K562 (cell line): ENCODE results near the gene RPS27. TPM values are rescaled to one million over a fixed set of nuclear protein-coding genes. Genes with fewer than 3 reads are reported as not detected.

Experiments
- CBFA2T3 ChIP-seq: fragments of 450-650 bp; IDR thresholded peaks from 2 replicates; pipeline ENCODE4 v1.6.1; 2017
- EWSR1 ChIP-seq: fragments of 450-650 bp; IDR thresholded peaks from 2 replicates; pipeline ENCODE4 v1.6.1; 2018; ENCODE audit warnings: borderline replicate concordance, mild to moderate bottlenecking, low read depth, moderate library complexity; ENCODE audit not compliant: partially characterized antibody
- FOXK1 ChIP-seq: sonication (generic); formaldehyde crosslinking; IDR thresholded peaks from 2 replicates; pipeline ENCODE4 v1.8.0; 2022; ENCODE audit warnings: missing genetic modification reagents, mild to moderate bottlenecking, borderline replicate concordance
- LARP7 ChIP-seq: fragments of 450-650 bp; IDR thresholded peaks from 2 replicates; pipeline ENCODE4 v1.6.1; 2016
- NCOA2 ChIP-seq, 2 experiments: fragments of 450-650 bp; IDR thresholded peaks; 2 replicates each; pipeline ENCODE4 v1.6.1; 2018; ENCODE audit warnings: mild to moderate bottlenecking in 2 of 2, moderate library complexity in 1 of 2; ENCODE audit not compliant: partially characterized antibody in 2 of 2
- NFE2 ChIP-seq: IDR thresholded peaks from 2 replicates; pipeline ENCODE4 v1.6.1; 2014; ENCODE audit warnings: antibody characterized with exemption, low read depth
- NFXL1 ChIP-seq: fragments of 450-650 bp; formaldehyde crosslinking; IDR thresholded peaks from 2 replicates; pipeline ENCODE4 v1.4.0; 2021; ENCODE audit warnings: mild to moderate bottlenecking
- NR0B1 ChIP-seq: fragments of 450-650 bp; IDR thresholded peaks from one replicate; pipeline ENCODE4 v1.6.1; 2018; ENCODE audit warnings: mild to moderate bottlenecking, moderate library complexity; ENCODE audit not compliant: partially characterized antibody
- POU5F1 ChIP-seq: fragments of 150-350 bp; IDR thresholded peaks from 2 replicates; pipeline ENCODE4 v1.6.1; 2014; ENCODE audit warnings: borderline replicate concordance, low read length, low read depth, mild to moderate bottlenecking; ENCODE audit not compliant: partially characterized antibody
- TCF7L2 ChIP-seq: fragments of 150-350 bp; IDR thresholded peaks from 2 replicates; pipeline ENCODE4 v1.6.1; 2016; ENCODE audit warnings: low read depth, mild to moderate bottlenecking, low read length, moderate library complexity
- ZBTB40 ChIP-seq, 2 experiments: fragments of 450-650 bp in 1 of 2; sonication (generic) in 1 of 2; formaldehyde crosslinking in 1 of 2; IDR thresholded peaks; 2 replicates each; pipeline versions ENCODE4 v1.7.1 to v1.9.0; 2016 to 2022; ENCODE audit warnings: inconsistent platforms in 1 of 2, mild to moderate bottlenecking in 1 of 2, missing genetic modification reagents in 1 of 2
- ZNF764 ChIP-seq: fragments of 250-450 bp; sonication (Bioruptor Pico); IDR thresholded peaks from 2 replicates; pipeline ENCODE4 v1.4.0; 2020; ENCODE audit warnings: low read depth, mild to moderate bottlenecking, moderate library complexity
- polyA plus RNA-seq, 8 experiments: library from polyadenylated mRNA; depleted of rRNA in 4 of 8; stranded (reverse) in 5 of 8; unstranded in 3 of 8; fragments of >200 nt; fragmentation: Nextera tagmentation in 2 of 8; fragmentation: Illumina TruSeq in 1 of 8; extraction: Ambion mirVana in 2 of 8; extraction: Trizol in 1 of 8; gene quantifications; 2 replicates each; pipeline versions ENCODE4 v1.2.1 to v1.2.3, GENCODE V29; 2011 to 2014; ENCODE audit warnings: inconsistent platforms in 1 of 8, missing spikeins in 1 of 8
- total RNA-seq, 7 experiments: library from RNA; depleted of rRNA in 6 of 7; stranded (reverse); fragments of >200 nt in 6 of 7; fragmentation: Illumina TruSeq in 2 of 7; extraction: Trizol in 2 of 7; gene quantifications; 2 replicates each; pipeline versions ENCODE4 v1.2.1 to v1.2.3, GENCODE V29; 2011 to 2021; ENCODE audit warnings: low replicate concordance in 1 of 7

Gene RPS27
- total and polyA plus RNA-seq, 9 of the 15 experiments (the other 6 are each of a cell fraction or from before 2014, with no cell fraction given), result 2,091 to 9,377 (median 6,706) TPM

DNA sequence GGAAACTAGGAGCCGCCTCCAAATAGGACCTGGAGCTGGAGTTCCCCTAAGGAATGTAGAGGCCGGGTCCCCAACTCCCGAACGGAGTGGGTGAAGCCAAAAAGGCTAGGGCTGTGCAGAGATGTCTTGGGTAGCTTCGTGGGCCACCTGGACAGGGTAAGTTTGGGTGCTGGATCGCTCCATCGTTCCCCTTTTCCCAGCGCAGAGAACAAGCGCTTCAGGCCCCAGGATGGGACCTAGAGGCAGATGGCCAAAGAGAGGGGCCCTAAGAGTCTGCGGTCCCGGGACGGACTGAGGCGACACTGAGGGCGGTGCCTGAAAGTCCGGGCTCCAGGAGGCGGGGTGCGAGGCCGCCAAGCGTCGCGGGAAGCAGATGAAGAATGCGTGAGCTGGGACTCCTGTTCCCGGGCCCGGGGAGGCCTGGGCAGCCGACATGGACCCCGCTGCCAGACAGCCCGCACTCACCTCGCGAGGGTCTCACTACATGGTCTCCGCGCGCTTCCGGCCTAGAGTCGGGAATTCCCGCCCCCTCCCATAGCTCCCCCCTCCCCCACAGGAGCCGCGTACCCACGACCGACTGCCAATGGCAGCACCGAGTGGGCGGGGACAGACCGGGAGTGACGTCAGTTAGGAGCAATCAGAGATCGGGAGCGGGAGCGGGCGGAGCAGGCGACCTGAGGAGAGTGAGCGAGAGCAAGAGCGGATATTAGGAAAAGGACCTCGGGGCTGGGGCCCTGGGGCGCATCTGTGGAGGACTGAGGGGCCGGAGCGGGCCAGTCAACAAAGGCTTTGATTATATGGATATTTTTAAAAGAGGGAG lies 27.3 kb upstream of the RPS27 start, which contains the start of gene SLC39A1 (continued):
- no peak for TF ChIP-seq NFXL1 (CRISPR knock-in tag)
- TF ChIP-seq EWSR1, result no peak
- TF ChIP-seq CBFA2T3, result no peak
- TF ChIP-seq LARP7, result no peak
- TF ChIP-seq ZNF764 (CRISPR knock-in tag), result no peak
- no peak for TF ChIP-seq NFE2
- no peak for TF ChIP-seq POU5F1
- TF ChIP-seq NCOA2 (IDR thresholded peaks at IDR 0.05; ENCODE audit: partially characterized antibody in 2 of 2), result no peak
- no peak for TF ChIP-seq NR0B1
- TF ChIP-seq ZBTB40 (IDR thresholded peaks at IDR 0.05), result 0 out of 2 replicates have a peak, but pooled peaks have one; percentile 15
- TF ChIP-seq ZBTB40 (CRISPR knock-in tag; IDR thresholded peaks at IDR 0.05), result no peak
- no peak for TF ChIP-seq TCF7L2
- TF ChIP-seq FOXK1, result no peak
